Effector CD8-positive, alpha-beta T cell (primary cell): ENCODE data around the gene ST6GALNAC1.
"Not testable (repeated sequence)": the region's sequence is repeated elsewhere in the genome, so short reads cannot be mapped to it uniquely, and the experiment has no call there.

ENCODE experiments used
- DNase-seq: peaks from one replicate; lab custom pipeline; 2025; lab: John Stamatoyannopoulos, UW

Gene ST6GALNAC1

GRCh38 chr17:76612465-76612864 is 31.1 kb downstream of the ST6GALNAC1 start:
- no peak for DNase-seq

DNA sequence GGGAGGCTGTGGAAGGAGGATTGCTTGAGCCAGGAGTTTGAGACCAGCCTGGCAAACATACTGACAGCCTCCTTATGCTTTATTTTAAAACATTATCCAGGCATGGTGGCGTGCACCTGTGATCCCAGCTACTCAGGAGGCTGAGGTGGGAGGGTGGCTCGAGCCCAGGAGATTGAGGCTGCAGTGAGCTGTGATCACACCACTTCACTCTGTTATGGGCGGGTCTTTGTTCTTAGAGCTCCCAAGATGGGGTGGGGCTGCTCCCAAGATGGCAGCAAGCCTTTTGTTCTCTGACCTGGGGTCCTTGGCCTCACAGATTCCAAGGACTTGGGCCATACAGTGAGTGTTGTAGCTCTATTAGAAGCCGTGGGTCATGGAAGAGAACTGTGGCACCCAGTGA is 31.8 kb downstream of the ST6GALNAC1 start:
- DNase-seq: no peak

DNA sequence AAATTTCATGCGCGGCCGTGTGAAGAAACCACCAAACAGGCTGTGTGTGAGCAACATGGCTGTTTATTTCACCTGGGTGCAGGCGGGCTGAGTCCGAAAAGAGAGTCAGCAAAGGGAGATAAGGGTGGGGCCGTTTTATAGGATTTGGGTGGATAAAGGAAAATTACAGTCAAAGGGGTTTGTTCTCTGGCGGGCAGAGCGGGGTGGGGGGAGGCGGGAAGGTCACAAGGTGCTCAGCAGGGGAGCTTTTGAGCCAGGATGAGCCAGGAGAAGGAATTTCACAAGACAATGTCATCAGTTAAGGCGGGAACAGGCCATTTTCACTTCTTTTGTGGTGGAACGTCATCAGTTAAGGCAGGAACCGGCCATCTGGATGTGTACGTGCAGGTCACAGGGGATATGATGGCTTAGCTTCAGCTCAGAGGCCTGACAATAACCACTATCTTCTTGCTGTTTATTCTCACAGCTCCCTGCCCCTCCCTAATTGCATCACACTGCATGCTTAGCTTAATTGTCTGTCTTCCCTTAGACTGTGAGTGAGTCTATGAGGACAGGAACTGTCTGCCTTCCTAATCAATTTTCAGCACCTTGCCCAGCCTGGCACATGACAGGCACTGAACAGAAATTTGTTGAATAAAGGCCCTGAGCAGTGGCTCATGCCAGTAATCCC is 32.3 kb downstream of the ST6GALNAC1 start:
- not testable (repeated sequence) for DNase-seq

DNA sequence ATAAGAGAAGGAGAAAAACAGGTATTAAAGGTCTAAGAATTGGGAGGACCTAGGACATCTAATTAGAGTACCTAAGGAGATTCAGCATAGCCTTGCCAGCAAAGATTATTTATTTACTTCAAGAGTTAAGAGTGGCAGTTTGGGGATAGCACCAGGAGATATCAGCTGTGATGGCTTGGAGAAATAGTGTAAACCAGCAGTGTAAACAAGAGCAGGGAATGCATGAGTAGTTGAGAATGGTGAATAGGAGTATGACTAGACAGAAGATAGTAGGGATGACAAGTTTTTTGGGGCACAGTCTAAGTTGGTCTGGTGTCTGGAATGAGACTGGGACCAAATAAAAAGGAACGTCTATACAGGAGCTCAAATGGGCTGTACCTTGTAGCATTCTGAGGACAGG is 36.9 kb downstream of the ST6GALNAC1 start:
- not testable (repeated sequence) for DNase-seq

GRCh38 chr17:76601065-76601464 is 42.5 kb downstream of the ST6GALNAC1 start:
- no peak for DNase-seq

DNA sequence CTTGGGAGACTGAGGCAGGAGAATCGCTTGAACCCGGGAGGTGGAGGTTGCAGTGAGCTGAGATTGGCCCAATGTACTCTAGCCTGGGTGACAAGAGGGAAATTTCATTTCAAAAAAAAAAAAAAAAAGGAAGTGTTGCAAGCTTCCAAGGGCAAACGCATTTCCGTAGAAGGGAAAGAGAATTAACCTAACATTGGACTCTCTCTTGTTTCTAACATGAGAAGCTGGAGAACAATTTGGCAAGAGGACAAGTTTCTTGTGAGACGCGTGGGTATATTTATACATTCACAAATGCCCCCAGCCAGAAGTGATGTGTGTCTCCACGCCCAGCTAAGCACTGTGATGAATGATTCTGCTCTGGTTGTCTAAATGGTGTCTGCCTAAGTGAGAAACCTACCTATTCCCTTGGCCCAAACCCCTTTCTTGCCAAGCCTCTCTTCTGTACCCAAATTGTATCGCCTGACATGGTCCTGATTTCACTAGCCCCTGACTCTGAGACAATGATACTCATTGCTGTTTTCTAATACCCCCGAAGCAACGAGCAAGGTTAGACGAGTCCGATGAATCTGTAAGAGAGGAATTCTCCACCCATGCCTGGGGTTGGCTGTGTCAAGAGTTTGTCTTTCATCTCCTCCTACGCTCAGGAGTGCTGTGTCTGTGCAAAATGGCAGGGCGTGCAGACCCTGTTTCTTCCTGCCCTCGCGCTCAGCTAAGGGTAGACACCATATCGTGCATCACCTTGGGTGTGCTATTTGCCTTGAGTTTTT is 43.7 kb downstream of the ST6GALNAC1 start:
- DNase-seq: no peak

- no peak for DNase-seq
These were observed 45.5 kb downstream of the ST6GALNAC1 start for GRCh38 chr17:76598004-76598439.

GRCh38 chr17:76597156-76598003 is 46.2 kb downstream of the ST6GALNAC1 start:
- DNase-seq: no peak

DNA sequence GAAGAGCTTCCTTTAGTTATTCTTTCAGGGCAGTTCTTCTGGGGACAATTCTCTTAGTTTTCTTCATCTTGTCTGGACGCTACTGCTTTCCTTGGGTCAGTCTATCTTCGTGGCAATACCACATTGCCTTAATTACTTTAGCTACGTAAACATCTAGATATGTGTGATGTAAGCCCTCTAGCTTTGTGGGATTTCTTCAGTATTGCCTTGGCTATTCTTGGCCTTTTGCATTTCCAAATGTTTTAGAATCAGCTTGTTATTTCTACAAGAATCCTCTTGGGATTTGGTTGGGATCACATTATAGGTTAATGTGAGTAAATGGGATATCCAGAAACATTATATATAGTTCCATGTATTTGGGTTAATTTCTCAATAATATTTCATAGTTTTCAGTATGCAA is 48.9 kb downstream of the ST6GALNAC1 start:
- no peak for DNase-seq

- DNase-seq: no peak
These were observed 49.6 kb downstream of the ST6GALNAC1 start for GRCh38 chr17:76593959-76594358.

DNA sequence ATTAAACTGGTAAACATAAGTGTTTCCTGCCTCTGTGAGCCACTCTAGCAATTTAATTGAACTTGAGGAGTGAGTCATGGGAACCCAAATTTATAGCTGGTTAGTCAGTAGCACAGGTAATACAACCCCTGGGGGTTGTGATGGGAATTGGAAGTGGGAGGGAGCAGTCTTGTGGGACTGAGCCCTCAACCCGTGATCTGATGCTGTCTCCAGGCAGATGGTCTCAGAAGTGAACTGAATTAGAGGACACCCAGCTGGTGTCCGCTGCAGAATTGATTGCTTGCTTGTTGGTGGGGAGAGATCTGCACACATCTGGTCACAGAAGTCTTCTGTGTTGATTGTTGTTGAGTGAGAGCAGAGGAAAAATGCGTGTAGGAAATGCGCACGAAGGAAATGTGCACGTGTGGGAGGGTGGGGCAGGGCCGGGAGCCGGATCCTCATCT is 50.2 kb downstream of the ST6GALNAC1 start:
- DNase-seq: no peak

DNA sequence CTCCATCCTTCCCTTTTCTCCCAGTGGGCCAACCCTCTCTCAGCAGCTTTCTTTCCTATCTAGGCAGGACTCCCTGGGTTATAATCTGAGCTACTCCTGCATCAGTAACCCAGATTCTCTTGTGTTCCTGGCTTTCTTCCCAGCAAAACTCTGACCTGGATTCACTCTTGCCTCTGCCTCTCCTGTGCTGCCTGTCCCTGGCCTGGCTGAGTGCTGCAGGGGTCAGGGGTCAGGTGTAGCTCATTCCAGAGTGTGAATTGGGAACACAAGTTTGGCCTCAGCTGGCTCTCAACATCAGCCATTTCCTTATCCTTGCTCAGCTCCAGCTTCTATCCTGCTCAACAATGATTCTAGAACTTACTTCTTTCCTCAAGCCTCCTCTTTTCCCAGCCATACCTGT is 55.4 kb downstream of the ST6GALNAC1 start:
- no peak for DNase-seq

- DNase-seq: no peak
These were observed 56.6 kb downstream of the ST6GALNAC1 start for GRCh38 chr17:76586741-76587487.

GRCh38 chr17:76585649-76586593 is 57.6 kb downstream of the ST6GALNAC1 start, which contains the start of gene ST6GALNAC2:
TSS of gene ST6GALNAC2 (minus strand) at chr17:76585860. CDS start at chr17:76585808, 52 bp downstream.
- no peak for DNase-seq

DNA sequence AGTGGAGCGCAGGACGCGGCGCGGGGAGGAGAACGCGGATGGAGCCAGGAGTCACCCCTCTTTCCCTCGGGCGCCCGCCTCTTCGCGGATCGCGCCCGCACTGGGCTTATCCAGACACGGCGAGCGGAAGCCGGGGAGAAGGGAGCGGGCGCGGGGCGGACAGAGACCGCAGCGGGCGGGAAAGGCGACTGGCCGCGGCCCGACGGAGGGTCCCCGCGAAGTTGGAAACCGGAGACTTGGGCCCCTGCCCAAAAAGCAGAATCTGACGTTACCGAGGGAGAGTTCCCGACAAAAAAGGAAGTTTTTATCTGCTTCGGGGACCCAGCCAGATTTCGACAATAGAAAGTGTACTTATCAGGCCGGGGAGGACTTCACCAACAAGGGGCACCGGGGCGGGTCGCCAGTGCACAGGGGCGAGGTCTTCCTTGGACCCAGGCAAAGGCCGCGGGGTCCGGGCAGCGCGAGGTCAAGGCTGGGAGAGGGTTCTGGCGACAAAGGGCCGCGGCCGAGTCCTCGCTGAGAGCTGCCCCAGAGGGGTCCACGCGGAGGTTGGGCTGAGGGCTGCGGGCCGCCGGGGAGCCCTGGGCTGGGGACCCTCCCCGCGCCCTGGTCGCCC is 58.4 kb downstream of the ST6GALNAC1 start:
- no peak for DNase-seq

- no peak for DNase-seq
These were observed 59.0 kb downstream of the ST6GALNAC1 start for GRCh38 chr17:76584427-76585032.

DNA sequence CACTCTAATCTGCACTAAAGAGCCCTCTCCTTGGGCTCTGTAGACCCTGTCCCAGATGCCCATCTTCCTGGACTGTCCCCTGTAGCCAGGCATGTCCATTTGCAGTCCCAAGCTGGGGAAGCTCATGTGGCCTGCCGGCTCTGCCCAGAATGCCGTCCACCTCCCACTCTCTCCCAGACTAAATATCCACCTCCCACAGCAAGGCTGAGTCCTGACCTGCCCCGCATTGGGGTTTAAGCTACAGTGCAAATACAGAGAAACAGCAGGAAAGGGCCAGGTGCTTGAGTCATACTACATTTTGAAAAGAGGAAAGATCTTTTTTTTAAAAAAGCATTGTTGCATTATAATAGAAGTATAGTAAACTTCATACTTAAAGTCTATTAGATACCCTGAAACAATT is 60.9 kb downstream of the ST6GALNAC1 start:
- DNase-seq: no peak

DNA sequence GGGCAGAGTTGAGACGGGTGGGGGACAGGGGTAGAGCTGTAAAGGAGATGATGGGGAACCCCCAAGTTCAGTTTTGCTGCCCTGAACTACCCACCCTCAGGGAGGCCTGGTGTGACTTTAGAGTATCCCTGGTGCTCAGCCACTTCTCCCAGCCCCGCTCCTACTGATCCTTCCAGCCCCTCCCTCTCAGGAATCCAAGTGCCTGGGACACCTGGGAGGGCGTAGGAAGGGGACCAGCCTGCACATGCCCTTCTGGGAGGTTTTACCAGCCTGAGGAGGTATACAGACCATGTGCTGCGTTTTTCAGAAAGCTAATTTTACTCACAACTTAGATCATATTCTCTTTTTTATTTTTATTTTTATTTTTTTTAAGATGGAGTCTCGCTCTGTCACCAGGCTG is 62.0 kb downstream of the ST6GALNAC1 start:
- DNase-seq: no peak

DNA sequence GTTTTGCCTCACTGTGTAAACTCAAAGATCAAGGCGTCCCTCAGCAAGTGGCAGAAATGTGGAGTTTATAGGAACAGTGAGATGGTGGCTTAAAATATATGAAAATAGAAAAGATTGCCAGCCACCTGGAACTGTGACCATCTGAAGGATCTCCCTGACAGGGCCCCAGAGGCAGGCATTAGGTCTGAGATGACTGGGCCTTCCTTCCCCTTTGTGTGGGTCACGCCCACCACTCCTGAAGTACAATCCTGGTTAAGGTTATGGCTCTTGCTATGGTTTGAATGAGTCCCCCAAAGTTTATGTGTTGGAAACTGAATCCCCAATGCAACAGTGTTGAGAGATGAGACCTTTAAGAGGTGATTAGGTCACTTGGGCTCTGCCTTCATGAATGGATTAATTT is 64.3 kb downstream of the ST6GALNAC1 start:
- no peak for DNase-seq

- no peak for DNase-seq
These were observed 65.2 kb downstream of the ST6GALNAC1 start for GRCh38 chr17:76578376-76578775.
